ENCODE measurements around the gene FGA.

The FGA gene

DNA sequence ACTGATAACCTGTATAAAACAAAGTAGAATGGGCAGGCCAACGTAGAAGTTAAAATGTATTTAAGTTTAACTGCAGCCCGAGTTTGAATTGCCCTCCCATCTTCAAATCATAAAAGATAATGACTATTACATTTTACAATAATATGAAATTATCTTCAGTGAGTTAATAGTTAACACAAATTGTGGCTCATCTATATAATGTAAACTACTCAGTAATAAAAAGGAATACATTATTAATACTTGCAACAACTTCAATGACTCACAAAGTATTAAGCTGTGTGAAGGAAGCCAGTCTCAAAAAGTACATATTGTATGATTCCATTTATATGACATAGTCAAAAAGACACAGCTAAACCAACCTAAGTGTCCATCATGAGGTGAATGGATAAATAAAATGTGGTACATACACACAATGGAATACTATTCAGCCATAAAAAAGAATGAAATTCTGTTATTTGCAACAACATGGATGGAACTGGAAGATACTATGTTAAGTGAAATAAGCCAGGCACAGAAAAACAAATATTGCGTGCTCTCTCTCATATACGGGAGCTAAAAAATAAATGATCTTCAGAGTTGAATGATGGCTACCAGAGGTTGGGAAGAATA, 48.2 kb downstream of the FGA start:
- no peak for DNase-seq (ENCODE audit: low read depth in 2 of 3, low spot score in 2 of 3)
